ENCODE measurements around the gene NUP205.

Gene NUP205

DNA sequence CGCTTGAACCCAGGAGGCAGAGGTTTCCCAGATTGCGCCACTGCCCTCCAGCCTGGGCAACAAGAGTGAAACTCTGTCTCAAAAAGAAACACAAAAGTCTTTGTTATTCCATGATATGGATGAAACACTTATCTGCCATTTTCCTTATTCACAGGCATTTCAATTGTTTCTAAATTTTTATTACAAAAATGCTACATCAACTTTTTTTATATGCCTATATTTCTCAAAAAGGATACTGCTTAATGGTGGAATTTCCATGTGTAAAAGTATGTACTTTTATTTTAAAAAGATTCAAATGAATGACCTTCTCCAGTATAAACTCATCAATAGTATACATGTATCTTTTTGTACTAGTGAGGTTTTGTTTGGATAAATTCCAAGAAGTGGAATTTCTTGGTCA, 62.7 kb downstream of the NUP205 start (continued):
- TF ChIP-seq, protein P1, sequence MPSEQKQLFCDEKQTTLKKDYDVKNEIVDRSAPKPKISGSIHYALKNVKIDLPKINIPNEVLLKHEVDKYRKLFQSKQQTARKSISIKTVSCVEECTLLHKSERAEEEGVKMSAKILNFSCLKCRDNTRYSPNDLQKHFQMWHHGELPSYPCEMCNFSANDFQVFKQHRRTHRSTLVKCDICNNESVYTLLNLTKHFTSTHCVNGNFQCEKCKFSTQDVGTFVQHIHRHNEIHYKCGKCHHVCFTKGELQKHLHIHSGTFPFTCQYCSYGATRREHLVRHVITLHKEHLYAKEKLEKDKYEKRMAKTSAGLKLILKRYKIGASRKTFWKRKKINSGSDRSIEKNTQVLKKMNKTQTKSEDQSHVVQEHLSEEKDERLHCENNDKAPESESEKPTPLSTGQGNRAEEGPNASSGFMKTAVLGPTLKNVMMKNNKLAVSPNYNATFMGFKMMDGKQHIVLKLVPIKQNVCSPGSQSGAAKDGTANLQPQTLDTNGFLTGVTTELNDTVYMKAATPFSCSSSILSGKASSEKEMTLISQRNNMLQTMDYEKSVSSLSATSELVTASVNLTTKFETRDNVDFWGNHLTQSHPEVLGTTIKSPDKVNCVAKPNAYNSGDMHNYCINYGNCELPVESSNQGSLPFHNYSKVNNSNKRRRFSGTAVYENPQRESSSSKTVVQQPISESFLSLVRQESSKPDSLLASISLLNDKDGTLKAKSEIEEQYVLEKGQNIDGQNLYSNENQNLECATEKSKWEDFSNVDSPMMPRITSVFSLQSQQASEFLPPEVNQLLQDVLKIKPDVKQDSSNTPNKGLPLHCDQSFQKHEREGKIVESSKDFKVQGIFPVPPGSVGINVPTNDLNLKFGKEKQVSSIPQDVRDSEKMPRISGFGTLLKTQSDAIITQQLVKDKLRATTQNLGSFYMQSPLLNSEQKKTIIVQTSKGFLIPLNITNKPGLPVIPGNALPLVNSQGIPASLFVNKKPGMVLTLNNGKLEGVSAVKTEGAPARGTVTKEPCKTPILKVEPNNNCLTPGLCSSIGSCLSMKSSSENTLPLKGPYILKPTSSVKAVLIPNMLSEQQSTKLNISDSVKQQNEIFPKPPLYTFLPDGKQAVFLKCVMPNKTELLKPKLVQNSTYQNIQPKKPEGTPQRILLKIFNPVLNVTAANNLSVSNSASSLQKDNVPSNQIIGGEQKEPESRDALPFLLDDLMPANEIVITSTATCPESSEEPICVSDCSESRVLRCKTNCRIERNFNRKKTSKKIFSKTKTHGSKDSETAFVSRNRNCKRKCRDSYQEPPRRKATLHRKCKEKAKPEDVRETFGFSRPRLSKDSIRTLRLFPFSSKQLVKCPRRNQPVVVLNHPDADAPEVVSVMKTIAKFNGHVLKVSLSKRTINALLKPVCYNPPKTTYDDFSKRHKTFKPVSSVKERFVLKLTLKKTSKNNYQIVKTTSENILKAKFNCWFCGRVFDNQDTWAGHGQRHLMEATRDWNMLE (tag by site-specific recombination; conservative IDR thresholded peaks at IDR 0.05; ENCODE audit: low read depth): no peak
- no peak for TF ChIP-seq BCL11A (tag by site-specific recombination; IDR thresholded peaks at IDR 0.05; ENCODE audit: low read depth)
- no peak for TF ChIP-seq BCL11B (tag by site-specific recombination; IDR thresholded peaks at IDR 0.05; ENCODE audit: low read depth)
- no peak for TF ChIP-seq KLF8 (tag by site-specific recombination; IDR thresholded peaks at IDR 0.05)
- no peak for TF ChIP-seq GLIS1 (tag by site-specific recombination; IDR thresholded peaks at IDR 0.05)
- no peak for TF ChIP-seq ZNF670 (tag by site-specific recombination; IDR thresholded peaks at IDR 0.05; ENCODE audit: low read depth)
- TF ChIP-seq ZNF114 (tag by site-specific recombination; IDR thresholded peaks at IDR 0.05): no peak

DNA sequence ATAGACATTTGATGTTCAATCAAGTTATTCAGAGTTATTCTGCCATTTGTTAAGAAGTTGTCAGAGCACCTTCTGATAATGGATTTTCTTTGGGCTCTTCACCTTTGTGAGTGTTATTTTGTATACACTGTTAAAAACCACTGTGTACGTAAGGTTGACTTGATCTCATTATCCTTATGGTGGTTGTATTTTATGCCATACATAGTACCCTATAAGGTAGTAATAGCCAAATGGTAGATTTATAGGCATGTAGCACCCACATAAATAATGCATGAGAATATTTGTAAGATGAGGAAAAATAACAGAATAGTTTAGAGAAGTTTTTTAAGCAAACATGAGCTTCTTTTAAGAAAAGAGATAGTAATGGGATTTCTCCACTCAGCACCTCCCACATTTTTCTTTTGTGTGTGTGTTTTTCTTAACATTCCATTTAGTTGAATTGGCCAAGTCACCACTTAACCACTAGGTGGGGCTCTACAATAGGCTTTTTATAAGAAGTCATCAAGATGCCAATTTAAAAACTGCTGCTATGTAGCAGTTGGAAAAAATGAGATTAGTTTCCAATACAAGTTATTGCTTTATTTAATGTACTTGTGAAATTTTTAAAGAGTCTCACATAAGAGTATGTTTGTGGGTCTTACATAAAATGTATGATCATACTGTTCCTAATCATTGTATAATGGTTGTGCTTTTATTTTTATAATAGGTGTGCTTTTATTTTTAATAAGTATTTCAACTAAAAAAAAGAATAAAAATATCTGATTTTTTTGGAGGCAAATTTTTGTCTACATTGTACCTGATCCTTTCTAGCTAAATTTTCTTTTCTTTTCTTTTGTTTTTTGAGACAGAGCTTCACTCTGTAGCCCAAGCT, 63.5 kb downstream of the NUP205 start:
- peaks cover 40 to 88% of the 10 kb centered on the region in 2 experiments for H3K36me3 ChIP-seq (ENCODE audit: control insufficient read depth in 2 of 2, insufficient read depth in 1 of 2, low read length in 2 of 2)
- H3K27ac ChIP-seq (ENCODE audit: extremely low read depth, low read depth, low read length): no peak overlapping the region
- TF ChIP-seq SP3 (tag by site-specific recombination; IDR thresholded peaks at IDR 0.05) (no peak), EGR2 (tag by site-specific recombination; IDR thresholded peaks at IDR 0.05; ENCODE audit: low read depth) (no peak), ZBTB1 (tag by site-specific recombination; IDR thresholded peaks at IDR 0.05) (no peak), ZNF654 (tag by site-specific recombination; IDR thresholded peaks at IDR 0.05; ENCODE audit: low read depth) (peak; percentile 62), MZF1 (tag by site-specific recombination; IDR thresholded peaks at IDR 0.05; ENCODE audit: borderline replicate concordance) (no peak), ZNF660 (tag by site-specific recombination; IDR thresholded peaks at IDR 0.05) (peak; percentile 63; the same call in 1 of the 2 replicates), ZNF426 (tag by site-specific recombination; IDR thresholded peaks at IDR 0.05) (0 out of 2 replicates have a peak, but pooled peaks have one; percentile 7)
- TF ChIP-seq, protein P2, sequence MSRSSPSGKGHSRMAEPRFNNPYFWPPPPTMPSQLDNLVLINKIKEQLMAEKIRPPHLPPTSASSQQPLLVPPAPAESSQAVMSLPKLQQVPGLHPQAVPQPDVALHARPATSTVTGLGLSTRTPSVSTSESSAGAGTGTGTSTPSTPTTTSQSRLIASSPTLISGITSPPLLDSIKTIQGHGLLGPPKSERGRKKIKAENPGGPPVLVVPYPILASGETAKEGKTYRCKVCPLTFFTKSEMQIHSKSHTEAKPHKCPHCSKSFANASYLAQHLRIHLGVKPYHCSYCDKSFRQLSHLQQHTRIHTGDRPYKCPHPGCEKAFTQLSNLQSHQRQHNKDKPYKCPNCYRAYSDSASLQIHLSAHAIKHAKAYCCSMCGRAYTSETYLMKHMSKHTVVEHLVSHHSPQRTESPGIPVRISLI (tag by site-specific recombination; IDR thresholded peaks at IDR 0.05): peak; percentile 41; the same call in 1 of the 2 replicates
- TF ChIP-seq, protein P3, sequence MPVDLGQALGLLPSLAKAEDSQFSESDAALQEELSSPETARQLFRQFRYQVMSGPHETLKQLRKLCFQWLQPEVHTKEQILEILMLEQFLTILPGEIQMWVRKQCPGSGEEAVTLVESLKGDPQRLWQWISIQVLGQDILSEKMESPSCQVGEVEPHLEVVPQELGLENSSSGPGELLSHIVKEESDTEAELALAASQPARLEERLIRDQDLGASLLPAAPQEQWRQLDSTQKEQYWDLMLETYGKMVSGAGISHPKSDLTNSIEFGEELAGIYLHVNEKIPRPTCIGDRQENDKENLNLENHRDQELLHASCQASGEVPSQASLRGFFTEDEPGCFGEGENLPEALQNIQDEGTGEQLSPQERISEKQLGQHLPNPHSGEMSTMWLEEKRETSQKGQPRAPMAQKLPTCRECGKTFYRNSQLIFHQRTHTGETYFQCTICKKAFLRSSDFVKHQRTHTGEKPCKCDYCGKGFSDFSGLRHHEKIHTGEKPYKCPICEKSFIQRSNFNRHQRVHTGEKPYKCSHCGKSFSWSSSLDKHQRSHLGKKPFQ (tag by site-specific recombination; IDR thresholded peaks at IDR 0.05): no peak

More for the DNA sequence above, 63.5 kb downstream of the NUP205 start:
- POLR2A ChIA-PET: interaction anchor here (0.6 kb wide), 1 partner anchor 158 kb away, joined by 5 read pairs; no protein-coding TSS in a partner anchor
- no peak overlapping the region for H3K4me3 ChIP-seq (ENCODE audit: low read depth, low read length)
- no peaks in the 10 kb centered on the region for H3K4me1 ChIP-seq (ENCODE audit: control insufficient read depth, insufficient read depth, low read length)
- H3K9me3 ChIP-seq (ENCODE audit: control insufficient read depth, insufficient read depth, low read depth, low read length): no peaks in the 10 kb centered on the region
- CTCF ChIA-PET: interaction anchor here (0.6 to 3.5 kb wide), 31 partner anchors 8 to 1297 kb away, joined by 3 to 25 read pairs (median 4); no protein-coding TSS in a partner anchor

All from HEK293 (cell line).